ENCODE results near the gene KCNK13. TPM values are rescaled to one million over a fixed set of nuclear protein-coding genes. Genes with fewer than 3 reads are reported as not detected.

Gene KCNK13
- total RNA-seq, 1 experiment from 2014 or later = 0.17 TPM

DNA sequence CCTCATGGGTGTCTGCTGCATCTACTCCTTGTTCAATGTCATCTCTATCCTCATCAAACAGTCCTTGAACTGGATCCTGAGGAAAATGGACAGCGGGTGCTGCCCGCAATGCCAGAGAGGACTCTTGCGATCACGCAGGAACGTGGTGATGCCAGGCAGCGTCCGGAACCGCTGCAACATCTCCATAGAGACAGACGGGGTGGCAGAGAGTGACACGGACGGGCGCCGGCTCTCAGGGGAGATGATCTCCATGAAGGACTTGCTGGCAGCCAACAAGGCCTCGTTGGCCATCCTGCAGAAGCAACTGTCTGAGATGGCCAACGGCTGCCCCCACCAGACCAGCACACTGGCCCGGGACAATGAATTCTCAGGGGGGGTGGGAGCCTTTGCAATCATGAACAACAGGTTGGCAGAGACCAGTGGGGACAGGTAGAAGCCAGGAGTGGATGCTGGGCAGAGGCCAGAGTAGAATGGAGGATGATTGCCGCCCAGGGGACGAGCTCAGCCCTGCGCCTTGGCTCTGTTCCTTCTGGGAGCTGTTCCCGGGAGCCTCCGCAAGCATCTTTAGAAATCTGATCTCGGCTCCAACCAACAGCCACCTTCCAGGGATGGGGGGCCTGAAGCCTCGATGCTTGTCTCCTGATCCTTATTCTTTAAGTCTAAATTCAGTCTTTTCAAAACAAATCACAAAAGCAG, 122.9 kb downstream of the KCNK13 start:
- ChIA-PET CTCF (interaction anchor here (0.6 to 1.3 kb wide), 9 partner anchors 9 to 756 kb away, joined by 3 to 8 read pairs (median 3); no protein-coding TSS in a partner anchor), POLR2A (no interaction called here)
- DNase-seq (ENCODE audit: low spot score) (peak; percentile 22), ATAC-seq (peak; percentile 46)
- H3K36me3 Mint-ChIP-seq = no peaks in the 10 kb centered on the region
- H3K4me1 Mint-ChIP-seq = no peaks in the 10 kb centered on the region
- H3K4me3 Mint-ChIP-seq = no peak overlapping the region
- H3K9me3 Mint-ChIP-seq = peaks cover 21% of the 10 kb centered on the region
- TF ChIP-seq, protein P1, sequence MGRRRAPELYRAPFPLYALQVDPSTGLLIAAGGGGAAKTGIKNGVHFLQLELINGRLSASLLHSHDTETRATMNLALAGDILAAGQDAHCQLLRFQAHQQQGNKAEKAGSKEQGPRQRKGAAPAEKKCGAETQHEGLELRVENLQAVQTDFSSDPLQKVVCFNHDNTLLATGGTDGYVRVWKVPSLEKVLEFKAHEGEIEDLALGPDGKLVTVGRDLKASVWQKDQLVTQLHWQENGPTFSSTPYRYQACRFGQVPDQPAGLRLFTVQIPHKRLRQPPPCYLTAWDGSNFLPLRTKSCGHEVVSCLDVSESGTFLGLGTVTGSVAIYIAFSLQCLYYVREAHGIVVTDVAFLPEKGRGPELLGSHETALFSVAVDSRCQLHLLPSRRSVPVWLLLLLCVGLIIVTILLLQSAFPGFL (CRISPR knock-in tag; IDR thresholded peaks at IDR 0.05; ENCODE audit: borderline replicate concordance) = no peak
- TF ChIP-seq CREM (CRISPR knock-in tag; IDR thresholded peaks at IDR 0.05) (no peak), ZNF219 (CRISPR knock-in tag; IDR thresholded peaks at IDR 0.05; ENCODE audit: borderline replicate concordance) (no peak), NR3C1 (CRISPR knock-in tag; conservative IDR thresholded peaks at IDR 0.05; ENCODE audit: low read depth) (no peak), JUN (CRISPR knock-in tag; IDR thresholded peaks at IDR 0.05) (no peak), ATF1 (CRISPR knock-in tag; IDR thresholded peaks at IDR 0.05) (no peak), ZNF232 (CRISPR knock-in tag; IDR thresholded peaks at IDR 0.05) (no peak), NR1H2 (CRISPR knock-in tag; IDR thresholded peaks at IDR 0.05) (no peak), ZNF396 (CRISPR knock-in tag; IDR thresholded peaks at IDR 0.05; ENCODE audit: borderline replicate concordance) (no peak), ESRRA (CRISPR knock-in tag; IDR thresholded peaks at IDR 0.05; ENCODE audit: borderline replicate concordance) (no peak), ZNF671 (CRISPR knock-in tag; IDR thresholded peaks at IDR 0.05) (no peak), ZNF263 (CRISPR knock-in tag; IDR thresholded peaks at IDR 0.05; ENCODE audit: low read depth) (no peak), TEAD4 (CRISPR knock-in tag; IDR thresholded peaks at IDR 0.05) (no peak)
- TF ChIP-seq, protein P2, sequence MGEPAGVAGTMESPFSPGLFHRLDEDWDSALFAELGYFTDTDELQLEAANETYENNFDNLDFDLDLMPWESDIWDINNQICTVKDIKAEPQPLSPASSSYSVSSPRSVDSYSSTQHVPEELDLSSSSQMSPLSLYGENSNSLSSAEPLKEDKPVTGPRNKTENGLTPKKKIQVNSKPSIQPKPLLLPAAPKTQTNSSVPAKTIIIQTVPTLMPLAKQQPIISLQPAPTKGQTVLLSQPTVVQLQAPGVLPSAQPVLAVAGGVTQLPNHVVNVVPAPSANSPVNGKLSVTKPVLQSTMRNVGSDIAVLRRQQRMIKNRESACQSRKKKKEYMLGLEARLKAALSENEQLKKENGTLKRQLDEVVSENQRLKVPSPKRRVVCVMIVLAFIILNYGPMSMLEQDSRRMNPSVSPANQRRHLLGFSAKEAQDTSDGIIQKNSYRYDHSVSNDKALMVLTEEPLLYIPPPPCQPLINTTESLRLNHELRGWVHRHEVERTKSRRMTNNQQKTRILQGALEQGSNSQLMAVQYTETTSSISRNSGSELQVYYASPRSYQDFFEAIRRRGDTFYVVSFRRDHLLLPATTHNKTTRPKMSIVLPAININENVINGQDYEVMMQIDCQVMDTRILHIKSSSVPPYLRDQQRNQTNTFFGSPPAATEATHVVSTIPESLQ (CRISPR knock-in tag; IDR thresholded peaks at IDR 0.05) = no peak
- TF ChIP-seq, protein P3, sequence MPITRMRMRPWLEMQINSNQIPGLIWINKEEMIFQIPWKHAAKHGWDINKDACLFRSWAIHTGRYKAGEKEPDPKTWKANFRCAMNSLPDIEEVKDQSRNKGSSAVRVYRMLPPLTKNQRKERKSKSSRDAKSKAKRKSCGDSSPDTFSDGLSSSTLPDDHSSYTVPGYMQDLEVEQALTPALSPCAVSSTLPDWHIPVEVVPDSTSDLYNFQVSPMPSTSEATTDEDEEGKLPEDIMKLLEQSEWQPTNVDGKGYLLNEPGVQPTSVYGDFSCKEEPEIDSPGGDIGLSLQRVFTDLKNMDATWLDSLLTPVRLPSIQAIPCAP (CRISPR knock-in tag; IDR thresholded peaks at IDR 0.05) = no peak
- TF ChIP-seq, protein P4, sequence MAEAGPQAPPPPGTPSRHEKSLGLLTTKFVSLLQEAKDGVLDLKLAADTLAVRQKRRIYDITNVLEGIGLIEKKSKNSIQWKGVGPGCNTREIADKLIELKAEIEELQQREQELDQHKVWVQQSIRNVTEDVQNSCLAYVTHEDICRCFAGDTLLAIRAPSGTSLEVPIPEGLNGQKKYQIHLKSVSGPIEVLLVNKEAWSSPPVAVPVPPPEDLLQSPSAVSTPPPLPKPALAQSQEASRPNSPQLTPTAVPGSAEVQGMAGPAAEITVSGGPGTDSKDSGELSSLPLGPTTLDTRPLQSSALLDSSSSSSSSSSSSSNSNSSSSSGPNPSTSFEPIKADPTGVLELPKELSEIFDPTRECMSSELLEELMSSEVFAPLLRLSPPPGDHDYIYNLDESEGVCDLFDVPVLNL (CRISPR knock-in tag; IDR thresholded peaks at IDR 0.05; ENCODE audit: borderline replicate concordance, low read depth) = no peak
- TF ChIP-seq, protein P5, sequence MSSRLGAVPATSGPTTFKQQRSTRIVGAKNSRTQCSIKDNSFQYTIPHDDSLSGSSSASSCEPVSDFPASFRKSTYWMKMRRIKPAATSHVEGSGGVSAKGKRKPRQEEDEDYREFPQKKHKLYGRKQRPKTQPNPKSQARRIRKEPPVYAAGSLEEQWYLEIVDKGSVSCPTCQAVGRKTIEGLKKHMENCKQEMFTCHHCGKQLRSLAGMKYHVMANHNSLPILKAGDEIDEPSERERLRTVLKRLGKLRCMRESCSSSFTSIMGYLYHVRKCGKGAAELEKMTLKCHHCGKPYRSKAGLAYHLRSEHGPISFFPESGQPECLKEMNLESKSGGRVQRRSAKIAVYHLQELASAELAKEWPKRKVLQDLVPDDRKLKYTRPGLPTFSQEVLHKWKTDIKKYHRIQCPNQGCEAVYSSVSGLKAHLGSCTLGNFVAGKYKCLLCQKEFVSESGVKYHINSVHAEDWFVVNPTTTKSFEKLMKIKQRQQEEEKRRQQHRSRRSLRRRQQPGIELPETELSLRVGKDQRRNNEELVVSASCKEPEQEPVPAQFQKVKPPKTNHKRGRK (CRISPR knock-in tag; IDR thresholded peaks at IDR 0.05; ENCODE audit: borderline replicate concordance) = no peak
- TF ChIP-seq, protein P6, sequence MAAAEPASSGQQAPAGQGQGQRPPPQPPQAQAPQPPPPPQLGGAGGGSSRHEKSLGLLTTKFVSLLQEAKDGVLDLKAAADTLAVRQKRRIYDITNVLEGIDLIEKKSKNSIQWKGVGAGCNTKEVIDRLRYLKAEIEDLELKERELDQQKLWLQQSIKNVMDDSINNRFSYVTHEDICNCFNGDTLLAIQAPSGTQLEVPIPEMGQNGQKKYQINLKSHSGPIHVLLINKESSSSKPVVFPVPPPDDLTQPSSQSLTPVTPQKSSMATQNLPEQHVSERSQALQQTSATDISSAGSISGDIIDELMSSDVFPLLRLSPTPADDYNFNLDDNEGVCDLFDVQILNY (CRISPR knock-in tag; IDR thresholded peaks at IDR 0.05) = no peak
- H3K27ac Mint-ChIP-seq = no peak overlapping the region
- peaks cover 21% of the 10 kb centered on the region for H3K27me3 Mint-ChIP-seq (ENCODE audit: low read depth)
